Ovary (tissue), 3 donors: ENCODE measurements around the gene PACS2.

Source experiments
- CTCF ChIP-seq, 3 donors: fragments of 450-650 bp in 2 of 3; fragments of 200-600 bp in 1 of 3; IDR thresholded peaks; one replicate each; pipeline versions ENCODE4 v1.5.1 to v1.8.0; 2016 to 2022; ENCODE audit warnings: antibody characterized with exemption in 3 of 3, mild to moderate bottlenecking in 1 of 3
- EP300 ChIP-seq: sonication (generic); formaldehyde crosslinking; IDR thresholded peaks from one replicate; pipeline ENCODE4 v1.6.1; 2017; ENCODE audit warnings: antibody characterized with exemption
- POLR2A ChIP-seq: fragments of 450-650 bp; IDR thresholded peaks from one replicate; pipeline ENCODE4 v1.6.1; 2017; ENCODE audit warnings: antibody characterized with exemption, mild to moderate bottlenecking, moderate library complexity
- donor health status: DM: no; HTN: no; CAD: no.

DNA sequence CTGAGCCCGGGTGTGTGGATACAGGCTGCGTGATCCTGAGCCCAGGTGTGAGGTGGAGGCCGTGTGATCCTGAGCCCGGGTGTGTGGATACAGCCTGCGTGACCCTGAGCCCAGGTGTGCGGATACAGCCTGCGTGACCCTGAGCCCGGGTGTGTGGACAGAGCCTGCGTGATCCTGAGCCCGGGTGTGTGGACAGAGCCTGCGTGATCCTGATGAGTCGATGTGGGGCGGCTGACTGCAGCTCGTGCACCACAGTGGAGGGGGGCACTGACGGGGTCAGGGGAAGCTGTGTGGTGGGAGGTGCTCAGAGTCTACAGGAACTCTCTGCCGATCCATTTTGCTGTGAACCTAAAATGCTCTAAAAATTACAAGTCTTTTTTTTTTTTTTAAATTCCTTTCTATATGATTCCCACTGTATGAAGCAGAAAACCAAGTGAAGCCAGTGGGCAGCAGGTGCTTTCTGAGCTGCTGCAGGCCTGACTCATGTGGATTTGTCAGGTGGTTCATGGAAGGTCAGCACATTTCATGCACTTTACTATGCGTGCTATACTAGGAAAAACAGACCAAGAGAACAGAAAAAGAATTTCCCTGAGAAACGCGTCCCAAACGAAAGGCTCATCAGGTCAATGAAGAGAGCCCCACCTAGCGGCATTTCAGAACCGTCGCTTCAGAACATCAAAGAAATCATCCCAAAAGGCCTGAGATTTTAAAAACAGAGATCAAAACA, 33.0 kb upstream of the PACS2 start:
- TF ChIP-seq POLR2A (no peak), CTCF (IDR thresholded peaks at IDR 0.05) (peak in 2 of 3 donors; percentile 23 to 34), EP300 (no peak)
